Transverse colon (tissue), 4 donors: ENCODE results near the gene RTN4RL1.

Experiments used
- EP300 ChIP-seq: sonication (generic); formaldehyde crosslinking; IDR thresholded peaks from one replicate; pipeline ENCODE4 v1.6.1; 2017; ENCODE audit warnings: antibody characterized with exemption, low read depth
- POLR2A ChIP-seq: fragments of 450-650 bp; IDR thresholded peaks from one replicate; pipeline ENCODE4 v1.6.1; 2016; ENCODE audit warnings: antibody characterized with exemption, mild to moderate bottlenecking, moderate library complexity
- POLR2AphosphoS5 ChIP-seq, 3 donors: sonication (generic); formaldehyde crosslinking; IDR thresholded peaks; one replicate each; pipeline ENCODE4 v1.6.1; 2016; ENCODE audit warnings: antibody characterized with exemption in 3 of 3
- TF ChIP-seq, protein P1 (sequence below), 5 experiments: fragments of 200-600 bp in 3 of 5; fragments of 450-650 bp in 2 of 5; sonication (generic) in 3 of 5; IDR thresholded peaks; 1 replicate in 2 of 5; 2 replicates in 3 of 5; pipeline ENCODE4 v1.5.1; 2016 to 2017; ENCODE audit warnings: antibody characterized with exemption in 5 of 5, inconsistent platforms in 3 of 5, mild to moderate bottlenecking in 2 of 5, moderate library complexity in 1 of 5

DNA sequence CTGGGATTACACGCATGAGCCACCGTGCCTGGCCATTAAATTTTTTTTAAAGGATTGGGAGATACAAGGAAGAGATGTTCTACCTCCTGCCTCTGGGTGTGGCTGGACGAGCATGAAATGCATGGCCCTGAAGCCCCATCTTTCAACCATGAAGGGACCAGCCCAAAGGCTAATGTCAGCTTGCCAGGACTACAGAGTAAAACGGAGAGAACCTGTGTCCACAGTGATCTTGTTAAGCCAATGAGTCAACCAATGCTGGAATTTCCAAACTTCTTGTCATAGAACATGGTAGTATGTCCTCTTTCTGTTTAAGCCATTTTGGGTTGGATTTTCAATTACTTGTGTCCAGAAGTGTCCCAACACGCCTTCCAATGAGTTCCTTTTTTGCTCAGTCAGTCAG is 71.3 kb downstream of the RTN4RL1 start:
- no peak for TF ChIP-seq POLR2A
- TF ChIP-seq EP300 = no peak
- TF ChIP-seq, protein P1, sequence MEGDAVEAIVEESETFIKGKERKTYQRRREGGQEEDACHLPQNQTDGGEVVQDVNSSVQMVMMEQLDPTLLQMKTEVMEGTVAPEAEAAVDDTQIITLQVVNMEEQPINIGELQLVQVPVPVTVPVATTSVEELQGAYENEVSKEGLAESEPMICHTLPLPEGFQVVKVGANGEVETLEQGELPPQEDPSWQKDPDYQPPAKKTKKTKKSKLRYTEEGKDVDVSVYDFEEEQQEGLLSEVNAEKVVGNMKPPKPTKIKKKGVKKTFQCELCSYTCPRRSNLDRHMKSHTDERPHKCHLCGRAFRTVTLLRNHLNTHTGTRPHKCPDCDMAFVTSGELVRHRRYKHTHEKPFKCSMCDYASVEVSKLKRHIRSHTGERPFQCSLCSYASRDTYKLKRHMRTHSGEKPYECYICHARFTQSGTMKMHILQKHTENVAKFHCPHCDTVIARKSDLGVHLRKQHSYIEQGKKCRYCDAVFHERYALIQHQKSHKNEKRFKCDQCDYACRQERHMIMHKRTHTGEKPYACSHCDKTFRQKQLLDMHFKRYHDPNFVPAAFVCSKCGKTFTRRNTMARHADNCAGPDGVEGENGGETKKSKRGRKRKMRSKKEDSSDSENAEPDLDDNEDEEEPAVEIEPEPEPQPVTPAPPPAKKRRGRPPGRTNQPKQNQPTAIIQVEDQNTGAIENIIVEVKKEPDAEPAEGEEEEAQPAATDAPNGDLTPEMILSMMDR (IDR thresholded peaks at IDR 0.05) = no peak
- TF ChIP-seq POLR2AphosphoS5 (IDR thresholded peaks at IDR 0.05) = no peak
